Hepatocyte (in vitro differentiated cells): ENCODE measurements around the gene CDHR1. TPM values are rescaled to one million over a fixed set of nuclear protein-coding genes. Genes with fewer than 3 reads are reported as not detected.

ENCODE experiments used
- DNase-seq: peaks from one replicate; pipeline ENCODE4 v3.0.0-alpha.2; 2016; ENCODE audit warnings: low spot score
- H2AFZ ChIP-seq: fragments of 200-600 bp; sonication (generic); 2 replicates; pipeline ENCODE4 v1.6.0; 2016; ENCODE audit warnings: antibody characterized with exemption, mild to moderate bottlenecking
- H3K27ac ChIP-seq: fragments of 200-600 bp; sonication (generic); 2 replicates; pipeline ENCODE4 v1.5.1; 2016; ENCODE audit warnings: mild to moderate bottlenecking
- H3K27me3 ChIP-seq: fragments of 200-600 bp; sonication (generic); 2 replicates; pipeline ENCODE4 v1.6.1; 2016
- H3K36me3 ChIP-seq: fragments of 200-600 bp; sonication (generic); replicated peaks from 2 replicates; pipeline ENCODE4 v1.5.1; 2016; ENCODE audit warnings: low read depth; ENCODE audit not compliant: insufficient read depth
- H3K4me1 ChIP-seq: fragments of 200-600 bp; sonication (generic); 2 replicates; pipeline ENCODE4 v1.5.1; 2016; ENCODE audit warnings: mild to moderate bottlenecking, moderate library complexity; ENCODE audit not compliant: insufficient read depth
- H3K4me2 ChIP-seq: fragments of 200-600 bp; sonication (generic); 2 replicates; pipeline ENCODE4 v1.6.0; 2016
- H3K4me3 ChIP-seq: fragments of 200-600 bp; sonication (generic); 2 replicates; pipeline ENCODE4 v1.5.1; 2016; ENCODE audit warnings: mild to moderate bottlenecking
- H3K79me2 ChIP-seq: fragments of 200-600 bp; sonication (generic); 2 replicates; pipeline ENCODE4 v1.6.0; 2017; ENCODE audit warnings: mild to moderate bottlenecking
- H3K9me2 ChIP-seq: fragments of 200-600 bp; sonication (generic); replicated peaks from 2 replicates; pipeline ENCODE4 v1.6.0; 2017; ENCODE audit warnings: mild to moderate bottlenecking; ENCODE audit not compliant: insufficient read depth
- H3K9me3 ChIP-seq: fragments of 200-600 bp; sonication (generic); 2 replicates; pipeline ENCODE4 v1.5.1; 2016; ENCODE audit warnings: low read depth, mild to moderate bottlenecking
- H4K20me1 ChIP-seq: fragments of 200-600 bp; sonication (generic); 2 replicates; pipeline ENCODE4 v1.6.0; 2016; ENCODE audit warnings: mild to moderate bottlenecking; ENCODE audit not compliant: insufficient read depth, poor library complexity, severe bottlenecking
- CTCF ChIP-seq: fragments of 200-600 bp; sonication (generic); IDR thresholded peaks from 2 replicates; pipeline ENCODE4 v1.5.1; 2016; ENCODE audit warnings: antibody characterized with exemption, mild to moderate bottlenecking; ENCODE audit not compliant: poor library complexity
- EZH2 ChIP-seq: fragments of 200-600 bp; sonication (generic); IDR thresholded peaks from 2 replicates; pipeline ENCODE4 v1.6.1; 2016; ENCODE audit warnings: antibody characterized with exemption, mild to moderate bottlenecking, borderline replicate concordance
- EZH2phosphoT487 ChIP-seq: fragments of 200-600 bp; sonication (generic); IDR thresholded peaks from one replicate; pipeline ENCODE4 v1.6.1; 2018; ENCODE audit warnings: antibody characterized with exemption, mild to moderate bottlenecking, low read depth, moderate library complexity; ENCODE audit not compliant: unreplicated experiment, severe bottlenecking
- WGBS: methylation state at CpG from one replicate; pipeline ENCODE4 v1.1.6; 2016; ENCODE audit warnings: low lambda C conversion rate; ENCODE audit errors: missing lambda C conversion rate; 5-methylcytosine and 5-hydroxymethylcytosine counted together
- polyA plus RNA-seq: library from polyadenylated mRNA; unstranded; fragments of >200 nt; fragmentation: Nextera tagmentation; extraction: Ambion mirVana; gene quantifications from 2 replicates; pipeline ENCODE4 v1.2.1, GENCODE V29; 2016
- total RNA-seq: library from RNA; depleted of rRNA; stranded (reverse); fragments of >200 nt; gene quantifications from 2 replicates; pipeline ENCODE4 v1.2.3, GENCODE V29; 2014

The CDHR1 gene
- total and polyA plus RNA-seq, 2 experiments from 2014 or later = 0.03 TPM; not detected in 1

DNA sequence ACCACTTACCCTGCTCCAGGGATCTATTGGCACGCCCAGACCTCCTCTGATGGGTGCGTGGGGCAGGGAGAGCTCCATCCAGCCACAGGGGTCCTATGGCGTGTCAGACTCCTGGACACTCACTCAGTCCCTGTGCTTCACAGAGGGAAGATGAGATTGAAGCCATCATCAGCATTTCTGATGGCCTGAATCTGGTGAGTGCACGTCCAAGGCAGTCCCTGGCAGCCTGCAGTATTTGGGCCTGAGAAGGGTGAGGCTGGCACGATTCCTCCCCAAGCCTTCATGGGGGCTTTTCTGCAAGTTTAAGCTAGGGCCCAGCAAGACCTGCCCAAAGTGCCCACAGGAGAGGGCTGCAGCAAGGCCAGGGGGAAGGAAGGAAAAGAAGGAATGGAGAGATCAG, 3.3 kb downstream of the CDHR1 start:
- no peaks in the 10 kb centered on the region for H4K20me1 ChIP-seq
- H2AFZ ChIP-seq = no peak overlapping the region
- H3K27ac ChIP-seq = no peak overlapping the region
- no peaks in the 10 kb centered on the region for H3K36me3 ChIP-seq
- no peaks in the 10 kb centered on the region for H3K9me3 ChIP-seq
- no peak for DNase-seq
- H3K4me2 ChIP-seq = no peak overlapping the region
- 91% methylated on average over 5 of the region's 5 CpGs for WGBS
- no peak overlapping the region for H3K4me3 ChIP-seq
- peaks cover 56% of the 10 kb centered on the region for H3K27me3 ChIP-seq
- H3K4me1 ChIP-seq = no peaks in the 10 kb centered on the region
- TF ChIP-seq EZH2phosphoT487 = no peak
- TF ChIP-seq EZH2 = no peak
- TF ChIP-seq CTCF = no peak
- no peaks in the 10 kb centered on the region for H3K79me2 ChIP-seq
- H3K9me2 ChIP-seq = no peaks in the 10 kb centered on the region

DNA sequence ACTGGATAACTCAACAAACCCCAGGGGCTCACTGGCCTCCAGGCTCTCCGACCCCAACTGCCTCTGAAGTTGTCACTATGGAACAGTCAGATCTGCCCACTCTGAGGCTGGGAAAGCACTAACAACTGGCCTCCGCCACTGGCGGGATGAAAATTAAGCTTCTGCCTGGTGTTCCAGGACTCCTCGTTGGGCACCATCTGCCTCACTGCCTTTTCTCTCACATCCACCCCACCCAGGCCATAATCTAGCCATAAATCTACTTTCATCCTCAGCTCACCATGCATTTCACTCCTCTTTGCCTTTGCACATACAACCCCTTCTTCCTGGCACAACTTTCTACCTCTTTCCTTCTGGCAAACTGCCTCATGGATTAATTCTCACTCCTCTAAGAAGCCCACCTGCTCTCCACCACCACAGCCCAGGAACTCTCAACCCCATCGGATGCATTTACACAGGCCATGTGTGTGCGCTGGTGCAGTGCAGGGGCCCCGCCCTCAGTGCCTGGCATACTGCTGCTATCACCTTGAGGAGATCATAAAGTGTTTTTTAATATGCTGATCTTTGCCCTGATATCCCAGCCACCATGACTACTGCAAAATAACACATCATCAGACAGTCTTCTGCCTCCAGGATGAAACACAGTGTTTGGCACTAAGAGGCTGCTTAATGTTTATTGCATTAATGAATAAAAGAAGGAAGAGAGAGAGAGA, 4.0 kb downstream of the CDHR1 start:
- no peaks in the 10 kb centered on the region for H3K79me2 ChIP-seq
- WGBS = 87% methylated on average over 7 of the region's 7 CpGs
- H3K9me3 ChIP-seq = no peaks in the 10 kb centered on the region
- no peaks in the 10 kb centered on the region for H3K4me1 ChIP-seq
- H3K27me3 ChIP-seq = peaks cover 49% of the 10 kb centered on the region
- H3K36me3 ChIP-seq = no peaks in the 10 kb centered on the region
- H3K4me3 ChIP-seq = no peak overlapping the region
- no peaks in the 10 kb centered on the region for H3K9me2 ChIP-seq
- H4K20me1 ChIP-seq = no peaks in the 10 kb centered on the region
- DNase-seq = no peak
- no peak for TF ChIP-seq EZH2phosphoT487
- no peak for TF ChIP-seq EZH2
- no peak for TF ChIP-seq CTCF
- H2AFZ ChIP-seq = no peak overlapping the region
- H3K27ac ChIP-seq = no peak overlapping the region
- H3K4me2 ChIP-seq = no peak overlapping the region

DNA sequence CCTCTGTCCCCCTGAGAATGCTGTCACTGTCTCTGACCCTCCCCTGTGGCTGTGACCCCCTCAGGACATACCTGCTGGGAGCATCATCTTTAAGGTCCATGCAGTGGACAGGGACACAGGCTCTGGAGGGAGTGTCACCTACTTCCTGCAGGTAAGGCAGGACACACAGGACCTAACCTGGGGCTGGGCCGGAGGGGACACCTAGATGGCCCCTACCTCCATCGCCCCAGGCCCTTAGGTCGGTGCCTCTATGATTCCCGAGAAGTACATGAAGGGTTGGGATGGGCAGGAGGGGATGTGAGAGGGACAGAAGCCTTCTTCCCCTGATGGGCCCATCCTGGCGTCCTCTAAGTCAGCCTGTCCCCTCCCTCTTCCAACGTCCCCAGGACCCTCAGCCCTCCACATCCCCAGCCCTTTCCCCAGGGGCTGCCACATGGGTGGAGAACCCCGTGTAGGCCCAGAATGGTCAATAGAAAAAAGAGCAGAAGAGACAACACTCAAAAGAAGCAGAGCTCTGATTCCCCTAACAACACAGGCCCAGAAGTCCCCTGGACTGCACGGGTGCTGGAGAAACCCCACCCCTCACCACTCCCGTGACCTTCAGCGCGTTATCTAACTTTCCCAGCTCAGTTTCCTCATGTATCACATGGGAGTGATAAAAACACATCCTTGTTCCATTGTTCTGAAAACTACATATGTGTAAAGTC, 6.4 kb downstream of the CDHR1 start:
- no peak for DNase-seq
- no peaks in the 10 kb centered on the region for H3K79me2 ChIP-seq
- no peaks in the 10 kb centered on the region for H3K9me2 ChIP-seq
- no peak overlapping the region for H3K27ac ChIP-seq
- H2AFZ ChIP-seq = no peak overlapping the region
- H4K20me1 ChIP-seq = no peaks in the 10 kb centered on the region
- TF ChIP-seq EZH2 (no peak), EZH2phosphoT487 (no peak), CTCF (no peak)
- H3K27me3 ChIP-seq = peaks cover 25% of the 10 kb centered on the region
- no peaks in the 10 kb centered on the region for H3K9me3 ChIP-seq
- no peaks in the 10 kb centered on the region for H3K4me1 ChIP-seq
- H3K36me3 ChIP-seq = no peaks in the 10 kb centered on the region
- WGBS = 82% methylated on average over 11 of the region's 11 CpGs
- no peak overlapping the region for H3K4me2 ChIP-seq
- H3K4me3 ChIP-seq = no peak overlapping the region
